IMR-90 (cell line): Measurements from ENCODE around the gene LUZP1. TPM values are rescaled to one million over a fixed set of nuclear protein-coding genes. Genes with fewer than 3 reads are reported as not detected.
A peak's percentile ranks its signal among the peaks of the same experiment; 100 is the strongest.

ENCODE experiments used
- ATAC-seq: fragments of 200-7000 bp; cut with Tn5 transposase; 2 replicates; pipeline ENCODE4 v1.9.1; 2020; ENCODE audit warnings: low read depth, mild to moderate bottlenecking, moderate library complexity
- BruUV-seq: library from RNA; stranded (reverse); fragments of 400-500 nt; replicated peaks from 2 replicates; lab custom pipeline; 2021; lab: Mats Ljungman, UMichigan
- CTCF ChIA-PET: fragments of 300-600 bp; formaldehyde crosslinking; extraction: SDS; loops from one replicate; lab custom pipeline; 2021; ENCODE audit warnings: antibody characterized with exemption; lab: Yijun Ruan, JAX
- POLR2A ChIA-PET: fragments of 300-600 bp; sonication (Branson Sonifier 250); formaldehyde crosslinking; loops from one replicate; lab custom pipeline; 2022; ENCODE audit warnings: antibody characterized with exemption; ENCODE audit not compliant: unreplicated experiment; lab: Charles Lee
- DNase-seq: peaks from one replicate; pipeline ENCODE4 v3.0.0; 2013
- H2AFZ ChIP-seq: replicated peaks from 2 replicates; pipeline ENCODE3; 2013; ENCODE audit warnings: low read length, mild to moderate bottlenecking; ENCODE audit not compliant: poor library complexity
- H2AK5ac ChIP-seq: 2 replicates; pipeline ENCODE4 v1.6.1; 2013; ENCODE audit warnings: low read depth, low read length, inconsistent platforms
- H2AK9ac ChIP-seq: replicated peaks from 2 replicates; pipeline ENCODE3; 2013; ENCODE audit warnings: mild to moderate bottlenecking, low read depth, low read length, moderate library complexity; ENCODE audit not compliant: poor library complexity
- H2BK120ac ChIP-seq: 2 replicates; pipeline ENCODE4 v1.6.1; 2013; ENCODE audit warnings: low read depth, low read length, inconsistent platforms
- H2BK15ac ChIP-seq: 3 replicates; pipeline ENCODE4 v1.6.1; 2013; ENCODE audit warnings: low read depth, low read length, inconsistent platforms
- H2BK20ac ChIP-seq: 2 replicates; pipeline ENCODE4 v1.6.1; 2013; ENCODE audit warnings: low read depth, mild to moderate bottlenecking, inconsistent platforms, low read length, moderate library complexity
- H2BK5ac ChIP-seq: 2 replicates; pipeline ENCODE4 v1.6.1; 2013; ENCODE audit warnings: mild to moderate bottlenecking, low read depth, low read length, inconsistent platforms; ENCODE audit not compliant: poor library complexity, severe bottlenecking
- H3K14ac ChIP-seq: replicated peaks from 2 replicates; pipeline ENCODE4 v1.6.1; 2013; ENCODE audit warnings: low read depth, low read length, inconsistent platforms
- H3K18ac ChIP-seq: 2 replicates; pipeline ENCODE4 v1.6.1; 2013; ENCODE audit warnings: low read depth, low read length, control low read depth
- H3K23ac ChIP-seq: 2 replicates; pipeline ENCODE4 v1.6.1; 2013; ENCODE audit warnings: low read depth, low read length, inconsistent platforms
- H3K27ac ChIP-seq: 2 replicates; pipeline ENCODE4 v1.5.1; 2013; ENCODE audit warnings: mild to moderate bottlenecking, control low read depth, low read length; ENCODE audit not compliant: insufficient read depth
- H3K27me3 ChIP-seq: 2 replicates; pipeline ENCODE4 v1.6.1; 2013; ENCODE audit warnings: low read length; ENCODE audit not compliant: control insufficient read depth, insufficient read depth
- H3K36me3 ChIP-seq: 2 replicates; pipeline ENCODE4 v1.6.1; 2013; ENCODE audit warnings: low read length, mixed read lengths; ENCODE audit not compliant: control insufficient read depth, insufficient read depth
- H3K4ac ChIP-seq: 2 replicates; pipeline ENCODE4 v1.6.1; 2013; ENCODE audit warnings: low read depth, low read length, inconsistent platforms
- H3K4me1 ChIP-seq: 2 replicates; pipeline ENCODE4 v1.6.1; 2013; ENCODE audit warnings: low read length, mixed read lengths; ENCODE audit not compliant: control insufficient read depth, insufficient read depth
- H3K4me2 ChIP-seq: 2 replicates; pipeline ENCODE4 v1.6.1; 2013; ENCODE audit warnings: low read depth, mild to moderate bottlenecking, control low read depth, low read length, moderate library complexity
- H3K4me3 ChIP-seq: 2 replicates; pipeline ENCODE4 v1.5.1; 2013; ENCODE audit warnings: low read depth, mild to moderate bottlenecking, control low read depth, low read length, moderate library complexity; ENCODE audit not compliant: insufficient read depth
- H3K56ac ChIP-seq: 2 replicates; pipeline ENCODE4 v1.6.1; 2013; ENCODE audit warnings: low read length, inconsistent platforms; ENCODE audit not compliant: insufficient read depth; ENCODE audit errors: extremely low read depth
- H3K79me1 ChIP-seq, 2 experiments: 2 replicates each; pipeline ENCODE4 v1.6.1; 2013; ENCODE audit warnings: low read length in 2 of 2, inconsistent platforms in 1 of 2, low read depth in 1 of 2
- H3K9ac ChIP-seq: 2 replicates; pipeline ENCODE4 v1.6.1; 2013; ENCODE audit warnings: low read depth, low read length, control low read depth
- H3K9me1 ChIP-seq: 2 replicates; pipeline ENCODE4 v1.6.1; 2013; ENCODE audit warnings: low read length, inconsistent platforms; ENCODE audit not compliant: insufficient read depth
- H3K9me3 ChIP-seq: 2 replicates; pipeline ENCODE4 v1.6.1; 2013; ENCODE audit warnings: low read length; ENCODE audit not compliant: control insufficient read depth, insufficient read depth
- H4K20me1 ChIP-seq: 2 replicates; pipeline ENCODE4 v1.6.1; 2013; ENCODE audit warnings: low read length, inconsistent platforms; ENCODE audit not compliant: insufficient read depth
- H4K5ac ChIP-seq: 2 replicates; pipeline ENCODE4 v1.6.1; 2013; ENCODE audit warnings: mild to moderate bottlenecking, low read depth, low read length, control low read depth
- H4K8ac ChIP-seq, 2 experiments: 2 replicates each; pipeline ENCODE4 v1.6.1; 2013; ENCODE audit warnings: low read depth in 2 of 2, low read length in 2 of 2, control low read depth in 1 of 2, inconsistent platforms in 1 of 2
- H4K91ac ChIP-seq: 2 replicates; pipeline ENCODE4 v1.6.1; 2013; ENCODE audit warnings: low read depth, low read length, inconsistent platforms; ENCODE audit not compliant: insufficient read depth
- CHD1 ChIP-seq: IDR thresholded peaks from 2 replicates; pipeline ENCODE4 v1.6.1; 2012; ENCODE audit warnings: low read depth, low read length, improper control_type of control experiment
- ELK1 ChIP-seq: fragments of 150-350 bp; IDR thresholded peaks from 2 replicates; pipeline ENCODE4 v1.6.1; 2016; ENCODE audit warnings: low read depth, mild to moderate bottlenecking, low read length, moderate library complexity, borderline replicate concordance
- FOS ChIP-seq: fragments of 150-350 bp; IDR thresholded peaks from 2 replicates; pipeline ENCODE4 v1.6.1; 2016; ENCODE audit warnings: low read depth, low read length
- MAFK ChIP-seq: IDR thresholded peaks from 2 replicates; pipeline ENCODE4 v1.6.1; 2012; ENCODE audit warnings: low read depth, low read length, improper control_type of control experiment
- POLR2A ChIP-seq: IDR thresholded peaks from 2 replicates; pipeline ENCODE4 v1.6.1; 2012; ENCODE audit warnings: mild to moderate bottlenecking, low read depth, low read length
- dilution Hi-C: fragments of 300-500 bp; cut with HindIII; formaldehyde crosslinking; loops from one replicate; pipeline ENCODE4 v1.14.3; 2018; ENCODE audit warnings: low sequenced_read_pairs; ENCODE audit not compliant: unreplicated experiment
- in situ Hi-C: fragments of 300-500 bp; cut with MboI; formaldehyde crosslinking; loops from 3 replicates; pipeline ENCODE4 v1.14.3; 2019; ENCODE audit warnings: low sequenced_read_pairs, inconsistent platforms, mixed read lengths
- intact Hi-C: fragments of 100-400 bp; cut with micrococcal nuclease; formaldehyde crosslinking; loops from 2 replicates; pipeline ENCODE4 v1.10.0; 2022
- polyA plus RNA-seq, 3 experiments: library from polyadenylated mRNA; depleted of rRNA; stranded (reverse); fragments of >200 nt; gene quantifications; 2 replicates each; pipeline ENCODE4 v1.2.3, GENCODE V29; 2012; ENCODE audit warnings: low replicate concordance in 1 of 3
- total RNA-seq: library from RNA; depleted of rRNA; stranded (reverse); fragments of >200 nt; gene quantifications from 2 replicates; pipeline ENCODE4 v1.2.3, GENCODE V29; 2012

The LUZP1 gene
- total and polyA plus RNA-seq, 2 of the 4 experiments (the other 2 are of a cell fraction): 13.1 to 31.7 TPM

GRCh38 chr1:23166854-23167253, 1.8 kb downstream of the LUZP1 start:
- Histone ChIP-seq H2BK120ac (0 out of 2 replicates have a peak overlapping the region, but pooled peaks have one; percentile 7), H3K18ac (no peak overlapping the region), H3K4me2 (peak overlapping the region; percentile 79), H2BK15ac (no peak overlapping the region), H3K4ac (peak overlapping the region; percentile 19), H3K14ac (peak overlapping the region; percentile 80; the same call in 1 of the 2 replicates), H3K27me3 (no peaks in the 10 kb centered on the region), H2BK20ac (no peak overlapping the region), H3K4me1 (peaks cover 8% of the 10 kb centered on the region), H3K9ac (peak overlapping the region; percentile 36), H2BK5ac (peak overlapping the region; percentile 34), H2AK9ac (no peak overlapping the region), H4K5ac (no peak overlapping the region), H2AFZ (no peak overlapping the region), H3K23ac (peak overlapping the region; percentile 41), H3K79me1 (peaks cover 2 to 44% of the 10 kb centered on the region in 2 experiments; a peak in 2 of 4 replicates), H2AK5ac (no peak overlapping the region), H3K9me3 (no peaks in the 10 kb centered on the region), H3K9me1 (peaks cover 17% of the 10 kb centered on the region), H3K36me3 (no peaks in the 10 kb centered on the region), H3K56ac (peak overlapping the region; percentile 25; the same call in 1 of the 2 replicates), H4K91ac (no peak overlapping the region), H4K20me1 (peaks cover 64% of the 10 kb centered on the region), H3K27ac (peak overlapping the region; percentile 63; the same call in 1 of the 2 replicates), H4K8ac (no peak overlapping the region), H3K4me3 (peak overlapping the region; percentile 93)
- ChIA-PET CTCF (no interaction called here), POLR2A (interaction anchor here (0.8 kb wide), 1 partner anchor 28 kb away, joined by 3 read pairs; no protein-coding TSS in a partner anchor)
- no TSS peak for BruUV-seq
- intact Hi-C loops: loop anchor here (1.0 to 2.0 kb wide), 2 partner anchors 36 to 66 kb away; no protein-coding TSS in a partner anchor
- DNase-seq: no peak
- TF ChIP-seq ELK1 (no peak), FOS (no peak), MAFK (no peak), POLR2A (no peak), CHD1 (no peak)
- ATAC-seq: no peak
- dilution Hi-C loops: no loop called here
- in situ Hi-C loops: no loop called here
